Chondrocyte (in vitro differentiated cells): ENCODE data around the gene TUBA4A. TPM values are rescaled to one million over a fixed set of nuclear protein-coding genes. Genes with fewer than 3 reads are reported as not detected.
A peak's percentile ranks its signal among the peaks of the same experiment; 100 is the strongest.

ENCODE experiments used
- DNase-seq: peaks from one replicate; pipeline ENCODE4 v3.0.0; 2021; ENCODE audit warnings: mixed read lengths, low spot score
- H3K27ac Mint-ChIP-seq: one replicate; pipeline ENCODE4 v1.8.0; 2021; ENCODE audit warnings: mild to moderate bottlenecking, moderate library complexity, mixed read lengths; ENCODE audit not compliant: unreplicated experiment
- H3K27me3 Mint-ChIP-seq: 2 replicates; pipeline ENCODE4 v1.8.0; 2021; ENCODE audit warnings: low read depth, mixed read lengths
- H3K36me3 Mint-ChIP-seq: 2 replicates; pipeline ENCODE4 v1.8.0; 2021; ENCODE audit warnings: low read depth, mixed read lengths
- H3K4me1 Mint-ChIP-seq: 2 replicates; pipeline ENCODE4 v1.8.0; 2021; ENCODE audit warnings: low read depth, mild to moderate bottlenecking, mixed read lengths
- H3K4me3 Mint-ChIP-seq: one replicate; pipeline ENCODE4 v1.8.0; 2021; ENCODE audit warnings: mild to moderate bottlenecking, moderate library complexity, mixed read lengths; ENCODE audit not compliant: unreplicated experiment
- H3K9me3 Mint-ChIP-seq: 2 replicates; pipeline ENCODE4 v1.8.0; 2021; ENCODE audit warnings: low read depth, mixed read lengths
- total RNA-seq: library from RNA; stranded (reverse); gene quantifications from 3 replicates; pipeline ENCODE4 v1.2.1, GENCODE V29; 2021
- TF ChIP-seq, protein P1 (sequence below): fragments of 200-600 bp; sonication (generic); IDR thresholded peaks from 2 replicates; pipeline ENCODE4 v1.5.0; 2021; ENCODE audit warnings: antibody characterized with exemption, mild to moderate bottlenecking, moderate library complexity

TUBA4A gene
- total RNA-seq, 1 donor from 2014 or later: 9.4 TPM

DNA sequence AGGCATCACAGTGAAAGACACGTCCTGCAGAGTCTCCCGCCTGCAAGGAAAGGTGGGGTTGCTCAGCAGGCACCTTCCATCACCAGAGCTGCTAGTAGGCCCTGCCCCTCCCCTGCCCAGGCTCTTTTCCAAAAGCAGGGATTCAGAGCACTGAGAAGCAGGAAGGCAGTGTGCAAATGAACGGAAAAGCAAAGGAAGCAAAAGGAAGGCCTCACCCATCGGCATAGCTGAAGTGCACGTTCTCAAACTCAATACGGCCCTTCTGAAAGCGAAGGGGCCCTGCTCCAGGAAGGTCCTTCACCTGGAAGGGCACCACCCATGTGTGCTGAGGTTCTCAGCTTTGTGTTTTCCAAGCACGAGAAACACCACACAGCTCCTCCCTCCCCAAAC lies 40.7 kb downstream of the TUBA4A start:
- Mint-ChIP-seq H3K4me1 (peaks cover 23% of the 10 kb centered on the region), H3K36me3 (peaks cover 17% of the 10 kb centered on the region), H3K4me3 (no peak overlapping the region), H3K27ac (no peak overlapping the region), H3K27me3 (no peaks in the 10 kb centered on the region), H3K9me3 (no peaks in the 10 kb centered on the region)
- no peak for DNase-seq
- TF ChIP-seq, protein P1, sequence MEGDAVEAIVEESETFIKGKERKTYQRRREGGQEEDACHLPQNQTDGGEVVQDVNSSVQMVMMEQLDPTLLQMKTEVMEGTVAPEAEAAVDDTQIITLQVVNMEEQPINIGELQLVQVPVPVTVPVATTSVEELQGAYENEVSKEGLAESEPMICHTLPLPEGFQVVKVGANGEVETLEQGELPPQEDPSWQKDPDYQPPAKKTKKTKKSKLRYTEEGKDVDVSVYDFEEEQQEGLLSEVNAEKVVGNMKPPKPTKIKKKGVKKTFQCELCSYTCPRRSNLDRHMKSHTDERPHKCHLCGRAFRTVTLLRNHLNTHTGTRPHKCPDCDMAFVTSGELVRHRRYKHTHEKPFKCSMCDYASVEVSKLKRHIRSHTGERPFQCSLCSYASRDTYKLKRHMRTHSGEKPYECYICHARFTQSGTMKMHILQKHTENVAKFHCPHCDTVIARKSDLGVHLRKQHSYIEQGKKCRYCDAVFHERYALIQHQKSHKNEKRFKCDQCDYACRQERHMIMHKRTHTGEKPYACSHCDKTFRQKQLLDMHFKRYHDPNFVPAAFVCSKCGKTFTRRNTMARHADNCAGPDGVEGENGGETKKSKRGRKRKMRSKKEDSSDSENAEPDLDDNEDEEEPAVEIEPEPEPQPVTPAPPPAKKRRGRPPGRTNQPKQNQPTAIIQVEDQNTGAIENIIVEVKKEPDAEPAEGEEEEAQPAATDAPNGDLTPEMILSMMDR: no peak

DNA sequence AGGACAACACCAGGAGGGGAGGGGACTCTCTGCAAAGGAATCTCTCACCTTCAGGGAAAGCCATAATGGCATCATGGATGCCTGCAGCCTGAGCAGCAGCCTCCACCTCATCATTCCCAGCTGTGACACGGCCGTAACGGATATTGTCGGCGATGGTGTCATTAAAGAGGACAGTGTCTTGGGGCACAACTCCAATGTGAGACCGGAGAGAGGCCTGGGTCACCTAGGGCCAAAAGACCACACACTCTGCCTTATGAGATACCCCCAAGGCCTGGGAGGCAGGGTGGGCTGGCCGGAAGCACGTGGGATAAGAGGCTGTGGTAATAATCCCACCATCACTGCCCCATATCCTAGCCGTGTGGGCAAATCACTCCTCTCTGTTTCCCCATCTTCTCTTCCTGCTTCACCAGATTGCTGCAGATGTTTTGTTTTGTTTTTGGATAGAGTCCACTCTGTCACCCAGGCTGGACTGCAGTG lies 42.8 kb downstream of the TUBA4A start:
- Mint-ChIP-seq H3K4me3 (no peak overlapping the region), H3K4me1 (peaks cover 26% of the 10 kb centered on the region), H3K9me3 (no peaks in the 10 kb centered on the region), H3K27ac (peak overlapping the region; percentile 49), H3K27me3 (no peaks in the 10 kb centered on the region), H3K36me3 (peaks cover 17% of the 10 kb centered on the region)
- TF ChIP-seq, protein P1: no peak
- no peak for DNase-seq

GRCh38 chr2:219210196-219210885 lies 43.4 kb downstream of the TUBA4A start:
- H3K36me3 Mint-ChIP-seq: peaks cover 17% of the 10 kb centered on the region
- H3K27ac Mint-ChIP-seq: peak overlapping the region; percentile 8
- no peaks in the 10 kb centered on the region for H3K27me3 Mint-ChIP-seq
- no peaks in the 10 kb centered on the region for H3K9me3 Mint-ChIP-seq
- H3K4me3 Mint-ChIP-seq: no peak overlapping the region
- TF ChIP-seq, protein P1: no peak
- DNase-seq: no peak
- peaks cover 26% of the 10 kb centered on the region for H3K4me1 Mint-ChIP-seq

GRCh38 chr2:219209236-219210195 lies 44.2 kb downstream of the TUBA4A start:
- Mint-ChIP-seq H3K4me3 (no peak overlapping the region), H3K4me1 (peaks cover 26% of the 10 kb centered on the region), H3K27ac (peak overlapping the region; percentile 22), H3K9me3 (peaks cover under 1% of the 10 kb centered on the region), H3K27me3 (no peaks in the 10 kb centered on the region), H3K36me3 (peaks cover 14% of the 10 kb centered on the region)
- TF ChIP-seq, protein P1: no peak
- DNase-seq: no peak
